HG03135 (cell line): ENCODE measurements around the gene SND1.

ENCODE experiments used
- ATAC-seq: cut with Tn5 transposase; IDR thresholded peaks from one replicate; pipeline ENCODE4 v1.9.1; 2021; ENCODE audit warnings: mild to moderate bottlenecking, moderate library complexity; ENCODE audit not compliant: unreplicated experiment

Gene SND1

GRCh38 chr7:128053991-128054390, 402.0 kb downstream of the SND1 start:
- no peak for ATAC-seq

GRCh38 chr7:128054511-128054910, 402.5 kb downstream of the SND1 start:
- ATAC-seq: no peak

- no peak for ATAC-seq
Measured at GRCh38 chr7:128055637-128056036, 403.6 kb downstream of the SND1 start.

- no peak for ATAC-seq
Measured at GRCh38 chr7:128056901-128057300, 404.9 kb downstream of the SND1 start.

- no peak for ATAC-seq
Measured at GRCh38 chr7:128057909-128058308, 405.9 kb downstream of the SND1 start.

GRCh38 chr7:128059143-128059988, 407.4 kb downstream of the SND1 start:
- ATAC-seq: no peak

GRCh38 chr7:128060018-128060417, 408.0 kb downstream of the SND1 start:
- no peak for ATAC-seq

GRCh38 chr7:128063088-128063487, 411.1 kb downstream of the SND1 start:
- no peak for ATAC-seq

GRCh38 chr7:128065872-128066271, 413.9 kb downstream of the SND1 start:
- no peak for ATAC-seq

- no peak for ATAC-seq
Measured at GRCh38 chr7:128066395-128066794, 414.4 kb downstream of the SND1 start.

- ATAC-seq: no peak
Measured at GRCh38 chr7:128066858-128067257, 414.9 kb downstream of the SND1 start.

- no peak for ATAC-seq
Measured at GRCh38 chr7:128067983-128068382, 416.0 kb downstream of the SND1 start.

GRCh38 chr7:128068785-128069184, 416.8 kb downstream of the SND1 start:
- no peak for ATAC-seq

- no peak for ATAC-seq
Measured at GRCh38 chr7:128069373-128070364, 417.7 kb downstream of the SND1 start.

- no peak for ATAC-seq
Measured at GRCh38 chr7:128071376-128071775, 419.4 kb downstream of the SND1 start.

GRCh38 chr7:128071801-128072200, 419.8 kb downstream of the SND1 start:
- no peak for ATAC-seq

GRCh38 chr7:128073671-128074310, 421.8 kb downstream of the SND1 start:
- no peak for ATAC-seq

GRCh38 chr7:128074336-128074735, 422.3 kb downstream of the SND1 start:
- no peak for ATAC-seq

GRCh38 chr7:128074736-128075135, 422.7 kb downstream of the SND1 start:
- ATAC-seq: no peak

- ATAC-seq: no peak
Measured at GRCh38 chr7:128075242-128076095, 423.5 kb downstream of the SND1 start.
